Sciatic nerve (tissue), 2 donors: ENCODE results near the gene SFXN3. TPM values are rescaled to one million over a fixed set of nuclear protein-coding genes. Genes with fewer than 3 reads are reported as not detected.
A peak's percentile ranks its signal among the peaks of the same experiment; 100 is the strongest.

Source experiments
- ATAC-seq: fragments of 200-7000 bp; cut with Tn5 transposase; one replicate; pipeline ENCODE4 v1.9.1; 2020; ENCODE audit warnings: mild to moderate bottlenecking, moderate library complexity
- DNase-seq: peaks from one replicate; pipeline ENCODE4 v3.0.0-alpha.2; 2020; ENCODE audit warnings: low spot score
- intact Hi-C: fragments of 100-400 bp; cut with DNase I; formaldehyde crosslinking; loops from one replicate; pipeline ENCODE4 v1.14.2; 2022
- total RNA-seq: library from RNA; stranded (reverse); fragmentation: NEBNext Ultra II Directional; extraction: Animal tissue kit (Norgen Biotek cat#: 25700); gene quantifications from one replicate; pipeline ENCODE4 v1.2.1, GENCODE V29; 2021
- donor health status: DM: no; HTN: no; CAD: no.
- donor health status: DM: no; HTN: no; CAD: no.

The SFXN3 gene
- total RNA-seq, 1 donor from 2014 or later = 58.9 TPM

GRCh38 chr10:100998991-100999741 lies 31.9 kb upstream of the SFXN3 start:
- intact Hi-C loops = no loop called here
- peak; percentile 91 for DNase-seq

GRCh38 chr10:100999742-101000126 lies 31.3 kb upstream of the SFXN3 start, which contains the start of gene LZTS2:
Gene LZTS2 (plus strand): TSS chr10:100999808. CDS start chr10:101002539, 2,731 bp downstream.
- ATAC-seq (no peak), DNase-seq (peak; percentile 73)
- intact Hi-C loops = no loop called here

More at GRCh38 chr10:100998991-100999741, 31.9 kb upstream of the SFXN3 start:
- ATAC-seq = peak; percentile 68

GRCh38 chr10:101000127-101000914 lies 30.7 kb upstream of the SFXN3 start:
- intact Hi-C loops = no loop called here
- ATAC-seq (no peak), DNase-seq (no peak)

- DNase-seq = peak; percentile 94
- ATAC-seq = peak; percentile 67
- intact Hi-C loops = no loop called here
These were observed 29.9 kb upstream of the SFXN3 start for GRCh38 chr10:101000915-101001658.

GRCh38 chr10:101001659-101002035 lies 29.4 kb upstream of the SFXN3 start:
- DNase-seq (no peak), ATAC-seq (no peak)
- intact Hi-C loops = no loop called here

- DNase-seq (no peak), ATAC-seq (no peak)
- intact Hi-C loops = no loop called here
These were observed 28.6 kb upstream of the SFXN3 start for GRCh38 chr10:101002456-101002855.

- ATAC-seq (no peak), DNase-seq (no peak)
- intact Hi-C loops = no loop called here
These were observed 27.3 kb upstream of the SFXN3 start for GRCh38 chr10:101003639-101004206.

- DNase-seq (no peak), ATAC-seq (no peak)
- intact Hi-C loops = no loop called here
These were observed 25.7 kb upstream of the SFXN3 start for GRCh38 chr10:101005361-101005760.

GRCh38 chr10:101005869-101006567 lies 25.0 kb upstream of the SFXN3 start:
- intact Hi-C loops = no loop called here
- ATAC-seq = no peak

GRCh38 chr10:101006593-101007098 lies 24.4 kb upstream of the SFXN3 start:
- no peak for DNase-seq
- ATAC-seq = peak; percentile 47
- intact Hi-C loops = no loop called here

More at GRCh38 chr10:101005869-101006567, 25.0 kb upstream of the SFXN3 start:
- no peak for DNase-seq

- DNase-seq (no peak), ATAC-seq (peak; percentile 33)
- intact Hi-C loops = no loop called here
These were observed 23.8 kb upstream of the SFXN3 start for GRCh38 chr10:101007099-101007711.

- intact Hi-C loops = no loop called here
- ATAC-seq (no peak), DNase-seq (no peak)
These were observed 22.9 kb upstream of the SFXN3 start for GRCh38 chr10:101007915-101008822.

- ATAC-seq = no peak
- intact Hi-C loops = no loop called here
- no peak for DNase-seq
These were observed 22.1 kb upstream of the SFXN3 start for GRCh38 chr10:101008823-101009423.

GRCh38 chr10:101010329-101010728 lies 20.7 kb upstream of the SFXN3 start:
- DNase-seq (no peak), ATAC-seq (no peak)
- intact Hi-C loops = no loop called here

GRCh38 chr10:101011517-101012423 lies 19.3 kb upstream of the SFXN3 start:
- intact Hi-C loops = no loop called here
- ATAC-seq = no peak
- no peak for DNase-seq
